Stimulated activated CD4-positive, alpha-beta T cell treated with anti-CD3 and anti-CD28 coated beads, Interleukin-4, amount 100 ng/mL, for 4 hours (primary cell): ENCODE results near the gene RPIA.
A peak's percentile ranks its signal among the peaks of the same experiment; 100 is the strongest.
"Not testable (repeated sequence)": the region's sequence is repeated elsewhere in the genome, so short reads cannot be mapped to it uniquely, and the experiment has no call there.

Experiments used
- DNase-seq, 2 experiments: peaks; one replicate each; pipeline ENCODE4 v3.0.0-alpha.2; 2020

The RPIA gene

GRCh38 chr2:88691339-88692183 lies at the start of gene RPIA:
TSS of gene RPIA (plus strand) at chr2:88691673. CDS start at chr2:88691699, 26 bp downstream.
- peak; percentile 98 to 100 for DNase-seq

GRCh38 chr2:88642278-88642677 lies 49.2 kb upstream of the RPIA start:
- DNase-seq, result no peak

- not testable (repeated sequence) for DNase-seq
Observed at GRCh38 chr2:88645291-88645882, 46.1 kb upstream of the RPIA start.

- DNase-seq, result no peak
Observed at GRCh38 chr2:88651646-88652045, 39.8 kb upstream of the RPIA start.

- DNase-seq, result no peak
Observed at GRCh38 chr2:88654714-88655113, 36.8 kb upstream of the RPIA start.

- no peak for DNase-seq
Observed at GRCh38 chr2:88656690-88657089, 34.8 kb upstream of the RPIA start.

- DNase-seq, result no peak
Observed at GRCh38 chr2:88657131-88657530, 34.3 kb upstream of the RPIA start.

GRCh38 chr2:88658326-88658725 lies 33.1 kb upstream of the RPIA start:
- DNase-seq, result no peak

- DNase-seq, result no peak
Observed at GRCh38 chr2:88658881-88659537, 32.5 kb upstream of the RPIA start.

GRCh38 chr2:88659538-88659915 lies 31.9 kb upstream of the RPIA start:
- DNase-seq, result no peak

GRCh38 chr2:88660622-88661021 lies 30.9 kb upstream of the RPIA start:
- DNase-seq, result no peak

GRCh38 chr2:88666576-88666975 lies 24.9 kb upstream of the RPIA start:
- DNase-seq, result no peak

- no peak for DNase-seq
Observed at GRCh38 chr2:88667219-88667618, 24.3 kb upstream of the RPIA start.

- no peak for DNase-seq
Observed at GRCh38 chr2:88668862-88669261, 22.6 kb upstream of the RPIA start.

GRCh38 chr2:88669482-88670214 lies 21.8 kb upstream of the RPIA start:
- DNase-seq, result peak in 1 of 2 experiments; percentile 6

GRCh38 chr2:88671786-88672427 lies 19.6 kb upstream of the RPIA start:
- no peak for DNase-seq

- DNase-seq, result no peak
Observed at GRCh38 chr2:88673363-88673762, 18.1 kb upstream of the RPIA start.

- DNase-seq, result no peak
Observed at GRCh38 chr2:88680266-88680902, 11.1 kb upstream of the RPIA start.

- DNase-seq, result no peak
Observed at GRCh38 chr2:88680916-88681315, 10.6 kb upstream of the RPIA start.

GRCh38 chr2:88683160-88684021 lies 8.1 kb upstream of the RPIA start:
- DNase-seq, result no peak

- no peak for DNase-seq
Observed at GRCh38 chr2:88684519-88684918, 7.0 kb upstream of the RPIA start.
